DMS53 treated with DMSO at 0.1 percent for 48 hours (cell line): ENCODE data around the gene RGL1.

ENCODE experiments used
- DNase-seq: peaks from one replicate; lab custom pipeline; 2025; ENCODE audit not compliant: unreplicated experiment; lab: John Stamatoyannopoulos, UW

The RGL1 gene

DNA sequence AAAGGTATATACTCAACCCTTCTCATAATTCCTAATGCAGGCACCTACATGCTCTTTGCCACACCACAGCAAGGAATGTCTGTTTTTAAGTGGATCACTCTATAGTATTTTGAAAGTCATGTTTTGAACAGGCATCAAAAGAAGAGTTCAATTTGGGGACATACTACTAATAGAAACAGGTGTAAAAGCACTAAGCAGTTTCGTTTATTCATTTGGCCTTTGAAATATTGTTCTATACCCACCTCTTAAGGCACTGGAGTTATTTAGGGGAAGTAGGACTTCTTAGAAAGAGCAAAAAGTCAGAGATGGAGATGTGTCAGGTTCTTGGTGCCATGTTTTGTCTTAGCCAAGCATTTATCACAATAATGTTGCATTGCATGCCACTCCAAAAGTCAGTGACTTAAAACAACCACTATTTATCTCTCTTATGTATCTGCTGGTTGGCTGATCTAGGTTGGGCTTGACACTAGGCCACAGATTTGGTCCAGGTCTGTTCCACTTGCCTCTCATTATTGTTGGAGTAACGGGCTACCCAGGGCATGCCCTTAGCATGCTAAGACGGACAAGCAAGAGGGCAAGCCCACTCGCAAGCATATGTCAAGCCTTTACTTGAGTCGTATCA, 107.5 kb downstream of the RGL1 start:
- no peak for DNase-seq

DNA sequence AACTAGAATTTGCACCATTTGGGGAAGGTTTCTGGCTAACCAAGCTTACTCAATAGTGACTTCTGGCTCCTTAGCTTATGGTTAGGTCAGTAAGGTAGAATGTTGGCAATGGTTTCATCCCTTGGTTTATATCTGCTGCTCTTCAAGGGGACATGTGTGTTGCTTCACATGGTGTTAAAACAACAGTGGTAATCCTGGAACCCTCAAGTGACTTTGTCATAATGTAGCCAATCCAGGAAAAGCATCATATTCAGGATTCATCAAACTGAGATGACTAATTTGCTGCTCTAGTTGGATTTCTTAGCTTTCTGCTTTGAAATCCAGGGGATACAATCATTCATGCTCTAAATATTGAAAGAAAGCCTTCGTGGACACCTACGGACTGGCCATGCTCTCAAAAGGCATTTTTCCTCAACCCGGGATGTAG, 108.7 kb downstream of the RGL1 start:
- DNase-seq, result no peak

- DNase-seq, result no peak
Observed at GRCh38 chr1:183914276-183914675, 109.4 kb downstream of the RGL1 start.

GRCh38 chr1:183914891-183915290, 110.0 kb downstream of the RGL1 start:
- no peak for DNase-seq

DNA sequence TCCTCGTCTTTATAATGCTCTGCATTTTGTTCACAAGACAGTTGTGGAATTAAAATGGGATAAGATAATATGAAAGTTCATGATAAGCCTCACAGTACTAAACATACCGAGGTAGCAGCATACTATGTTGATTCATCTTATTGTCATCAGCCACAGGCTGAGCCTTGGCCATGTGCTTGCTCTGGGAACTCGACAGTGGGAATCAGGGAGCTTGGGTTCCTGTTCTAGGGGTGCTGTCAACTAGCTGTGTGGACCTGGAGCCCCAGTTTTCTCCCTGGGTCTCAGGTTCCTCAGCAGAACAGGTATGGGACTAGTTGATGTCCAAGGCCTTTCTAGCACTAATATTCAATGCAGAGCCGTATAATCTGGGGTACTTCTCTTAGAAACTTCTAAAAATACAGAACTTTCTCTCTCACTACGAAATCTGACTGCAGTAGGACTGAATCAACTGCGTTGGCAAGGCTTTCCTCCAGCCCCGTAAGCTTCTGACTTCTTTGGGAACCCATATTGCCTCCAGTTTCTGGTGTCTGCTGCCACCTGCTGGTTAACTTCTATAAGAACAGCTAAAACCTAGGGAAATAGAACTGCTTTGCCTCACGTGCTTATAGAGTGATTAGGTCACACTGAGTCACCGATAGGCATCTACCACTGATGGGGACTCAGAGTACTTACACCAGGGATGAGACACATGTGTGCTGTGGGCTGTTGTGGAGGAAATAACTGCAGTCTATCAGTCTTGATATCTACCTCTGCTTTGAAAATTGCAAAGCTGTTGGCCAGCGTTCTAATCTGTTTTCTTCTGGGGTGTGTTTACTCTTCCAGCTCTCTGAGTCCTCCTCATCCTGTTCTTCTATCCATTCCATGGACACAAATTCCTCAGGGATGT, 110.9 kb downstream of the RGL1 start:
- DNase-seq, result peak; percentile 87

- no peak for DNase-seq
Observed at GRCh38 chr1:183916574-183916973, 111.7 kb downstream of the RGL1 start.

DNA sequence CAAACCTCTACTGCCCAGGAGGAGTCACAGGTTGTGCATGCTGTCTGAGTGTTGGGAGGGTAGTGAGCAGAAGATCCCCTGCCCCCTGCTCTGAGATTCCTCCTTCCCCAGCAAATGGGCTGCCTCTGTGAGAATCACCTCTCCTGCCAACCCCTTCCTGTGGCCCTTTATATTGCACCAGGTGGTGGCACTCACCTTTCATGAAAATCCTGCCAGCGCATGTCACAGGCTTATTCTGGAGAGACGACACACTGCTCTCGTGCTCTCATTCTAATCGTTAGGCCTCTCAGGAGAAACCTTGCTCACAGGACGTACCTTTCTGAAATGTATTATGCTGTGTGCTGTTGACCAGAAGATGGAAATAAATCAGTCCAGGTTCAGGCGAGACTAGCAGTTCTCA, 113.7 kb downstream of the RGL1 start:
- DNase-seq, result no peak

DNA sequence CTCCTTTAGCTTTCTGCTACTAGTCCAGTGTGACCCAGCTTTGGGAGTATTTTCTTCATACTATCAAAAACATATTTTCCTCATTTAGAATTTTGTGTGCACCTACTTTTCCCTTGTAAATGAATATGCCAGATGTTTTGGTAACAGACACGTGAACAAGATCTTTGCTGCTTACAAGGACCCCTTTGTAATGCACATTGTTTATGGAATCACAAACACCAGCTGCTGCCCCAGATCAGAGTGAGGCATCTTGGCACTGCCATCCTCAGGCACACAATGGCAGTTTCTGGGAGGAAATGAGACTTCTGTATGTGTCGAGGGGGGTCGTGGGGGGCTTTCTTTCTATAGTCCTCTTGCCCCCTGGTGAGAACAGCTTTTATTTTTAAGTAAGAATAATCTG, 115.7 kb downstream of the RGL1 start:
- no peak for DNase-seq

GRCh38 chr1:183922197-183922596, 117.3 kb downstream of the RGL1 start:
- DNase-seq, result no peak

- DNase-seq, result no peak
Observed at GRCh38 chr1:183925947-183926346, 121.0 kb downstream of the RGL1 start.

DNA sequence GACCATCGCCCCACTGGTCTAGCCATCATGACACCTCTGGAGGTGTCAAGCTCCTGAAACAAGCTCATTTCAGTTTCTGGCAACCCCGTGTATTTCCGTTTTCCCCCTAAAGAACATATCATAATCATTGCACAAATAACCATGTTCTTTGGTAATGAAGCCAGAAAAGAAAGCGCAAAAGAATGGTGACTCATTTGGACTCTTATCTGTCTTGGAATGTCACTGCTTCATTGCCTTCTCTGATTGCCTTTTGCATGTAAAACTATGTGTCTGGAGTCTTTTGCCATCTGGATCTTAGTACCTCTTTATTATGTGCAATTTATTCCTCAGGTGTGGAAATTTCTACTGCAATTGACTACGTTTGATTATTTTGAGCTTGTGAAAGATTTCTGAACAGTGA, 122.1 kb downstream of the RGL1 start:
- DNase-seq, result no peak

- no peak for DNase-seq
Observed at GRCh38 chr1:183931646-183932271, 126.8 kb downstream of the RGL1 start.

DNA sequence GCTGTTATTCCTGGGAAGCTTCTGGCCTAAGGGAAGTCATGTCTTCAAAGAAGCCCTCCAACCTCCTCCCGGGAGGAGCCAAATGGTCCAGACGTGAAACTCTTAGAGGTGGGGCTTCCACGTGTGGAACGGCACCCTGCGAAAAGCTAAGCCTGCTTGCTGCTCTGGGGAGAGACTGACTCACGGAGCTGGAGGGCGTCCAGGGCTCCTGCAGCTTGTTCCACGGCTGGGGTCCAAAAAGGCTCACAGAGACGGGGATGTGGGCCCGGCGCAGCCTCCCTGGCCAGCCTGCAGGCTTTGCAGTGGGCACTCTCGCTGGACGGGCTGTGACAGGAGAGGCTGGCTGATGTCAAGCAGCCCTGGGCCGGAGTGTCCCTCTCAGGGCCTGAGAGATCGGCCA, 127.5 kb downstream of the RGL1 start:
- DNase-seq, result no peak

DNA sequence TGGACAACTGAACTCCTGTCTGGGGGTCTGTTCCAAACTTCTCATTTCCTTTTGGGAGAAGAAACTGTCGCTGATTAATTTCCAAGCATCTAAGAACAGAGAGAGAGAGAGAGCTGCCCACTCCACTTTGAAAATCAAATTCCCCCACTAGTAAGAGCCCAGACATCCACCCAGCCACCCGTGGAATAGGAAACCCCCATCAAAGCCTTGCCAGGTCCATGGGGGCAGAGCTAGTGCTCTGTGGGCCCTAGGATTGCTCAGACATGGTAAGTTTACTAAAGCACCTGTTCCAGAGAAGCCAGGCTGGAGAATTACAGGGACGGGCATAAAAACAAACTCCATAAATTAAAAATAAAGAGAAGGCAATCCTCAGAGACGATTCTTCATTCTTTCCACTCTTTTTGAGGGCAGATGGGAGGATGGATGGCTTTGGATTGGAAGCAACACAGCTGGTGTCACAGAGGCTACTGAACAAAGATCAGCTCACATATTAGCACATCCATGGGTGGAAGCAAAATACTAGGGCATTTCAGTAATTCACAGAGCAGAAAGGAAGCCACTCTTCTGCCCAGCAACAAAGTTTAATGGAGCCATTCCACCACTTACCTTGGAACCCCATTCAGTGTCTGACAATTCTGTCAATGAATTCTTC, 128.7 kb downstream of the RGL1 start:
- DNase-seq, result no peak

- DNase-seq, result no peak
Observed at GRCh38 chr1:183934314-183934713, 129.4 kb downstream of the RGL1 start.

GRCh38 chr1:183936009-183936408, 131.1 kb downstream of the RGL1 start:
- DNase-seq, result no peak

DNA sequence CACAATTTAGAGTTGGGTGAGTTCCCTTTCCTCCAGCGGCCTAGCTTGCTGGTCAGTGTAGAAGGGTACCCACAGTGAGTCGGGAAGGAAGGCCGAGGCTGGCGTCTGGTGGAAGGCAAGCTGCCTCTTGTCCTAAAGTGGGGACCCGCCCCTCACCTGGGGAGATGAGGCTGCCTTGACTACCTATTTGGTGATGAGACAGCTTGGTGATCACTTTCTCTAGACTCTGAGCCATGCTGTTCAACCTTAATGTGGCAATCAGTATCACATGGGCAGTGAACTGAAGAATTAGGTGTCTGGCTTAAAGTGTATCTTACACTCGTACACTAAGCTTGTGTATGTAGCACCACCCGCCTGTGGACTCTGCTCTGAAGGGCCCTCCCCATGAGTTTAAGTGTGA, 131.9 kb downstream of the RGL1 start:
- DNase-seq, result no peak

DNA sequence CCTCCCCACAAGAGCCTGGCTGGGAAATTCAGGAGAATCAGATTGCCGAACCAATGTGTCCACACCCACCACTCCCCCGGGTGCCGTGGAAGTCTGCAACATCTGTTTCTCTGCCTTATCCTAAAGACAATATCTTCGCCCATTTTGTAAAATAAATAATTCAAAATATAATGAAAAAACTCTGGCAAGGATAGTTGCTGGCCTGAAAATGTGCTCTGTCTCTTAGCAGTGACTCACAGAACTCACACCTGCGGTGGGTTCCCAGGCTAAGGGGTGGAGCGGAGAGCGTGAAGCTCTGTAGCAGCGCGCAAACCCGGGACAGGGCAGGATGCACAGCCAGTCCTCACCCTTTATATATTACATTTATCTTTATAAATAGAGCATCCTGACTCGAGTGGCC, 132.7 kb downstream of the RGL1 start:
- DNase-seq, result no peak

DNA sequence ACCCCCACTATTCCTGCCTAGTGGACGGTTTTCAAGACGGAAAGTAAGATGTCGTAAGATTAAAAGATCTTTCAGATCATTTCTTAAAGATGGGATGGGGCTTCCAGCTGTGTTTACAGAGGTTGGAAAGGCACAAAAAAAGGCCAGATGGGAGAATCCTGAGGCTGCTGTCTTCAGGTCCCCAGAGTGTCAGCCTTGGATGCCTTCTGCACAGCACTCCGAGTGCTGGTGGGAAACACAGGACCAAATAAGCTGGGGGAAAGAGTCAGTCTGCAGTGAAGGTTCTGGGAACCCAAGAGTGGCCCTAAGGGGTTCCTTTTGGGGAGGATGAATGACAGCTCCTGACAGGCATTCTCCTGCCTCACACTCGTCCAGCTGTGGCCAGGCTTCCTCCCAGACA, 136.1 kb downstream of the RGL1 start:
- no peak for DNase-seq

GRCh38 chr1:183942933-183943693, 138.2 kb downstream of the RGL1 start:
- no peak for DNase-seq
